Large intestine (tissue), 3 donors: ENCODE data around the gene ZBTB33. TPM values are rescaled to one million over a fixed set of nuclear protein-coding genes. Genes with fewer than 3 reads are reported as not detected.

Experiments
- DNase-seq, 2 donors: peaks; one replicate each; pipeline versions ENCODE4 v3.0.0 to v3.0.0-alpha.2; 2013
- H3K27ac ChIP-seq: one replicate; pipeline ENCODE4 v1.5.1; 2013; ENCODE audit warnings: low read length
- H3K27me3 ChIP-seq: 2 replicates; pipeline ENCODE4 v1.6.1; 2013; ENCODE audit warnings: low read length; ENCODE audit not compliant: control insufficient read depth, insufficient read depth
- H3K36me3 ChIP-seq: 2 replicates; pipeline ENCODE4 v1.6.1; 2013; ENCODE audit warnings: low read length; ENCODE audit not compliant: control insufficient read depth, insufficient read depth
- H3K4me1 ChIP-seq: one replicate; pipeline ENCODE4 v1.6.1; 2013; ENCODE audit warnings: low read length; ENCODE audit not compliant: control insufficient read depth, insufficient read depth
- H3K4me3 ChIP-seq: one replicate; pipeline ENCODE4 v1.5.1; 2013; ENCODE audit warnings: low read length
- H3K9me3 ChIP-seq: one replicate; pipeline ENCODE4 v1.6.1; 2013; ENCODE audit warnings: mild to moderate bottlenecking, low read depth, low read length, moderate library complexity; ENCODE audit not compliant: control insufficient read depth
- WGBS: methylation state at CpG from one replicate; pipeline ENCODE4 v1.1.5; 2013; ENCODE audit warnings: low lambda C conversion rate; ENCODE audit not compliant: insufficient coverage; 5-methylcytosine and 5-hydroxymethylcytosine counted together
- polyA plus RNA-seq: library from polyadenylated mRNA; unstranded; fragments of 120-200 nt; gene quantifications from one replicate; pipeline ENCODE4 v1.2.1, GENCODE V29; 2013

The ZBTB33 gene
- polyA plus RNA-seq, 1 donor, result 12.8 TPM

GRCh38 chrX:120304256-120304655, 53.6 kb downstream of the ZBTB33 start:
- DNase-seq, result no peak
- H3K36me3 ChIP-seq, result no peaks in the 10 kb centered on the region
- no peaks in the 10 kb centered on the region for H3K4me1 ChIP-seq
- H3K27me3 ChIP-seq, result peaks cover 50% of the 10 kb centered on the region
- no peaks in the 10 kb centered on the region for H3K9me3 ChIP-seq
- no CpG with 5 or more reads among the region's 8 CpGs for WGBS
- no peak overlapping the region for H3K4me3 ChIP-seq
- H3K27ac ChIP-seq, result no peak overlapping the region

GRCh38 chrX:120305531-120306141, 55.0 kb downstream of the ZBTB33 start:
- Histone ChIP-seq H3K9me3 (peaks cover 2% of the 10 kb centered on the region), H3K4me1 (peaks cover 7% of the 10 kb centered on the region), H3K27ac (no peak overlapping the region), H3K4me3 (no peak overlapping the region), H3K27me3 (peaks cover 62% of the 10 kb centered on the region), H3K36me3 (no peaks in the 10 kb centered on the region)
- WGBS, result no CpG with 5 or more reads among the region's 11 CpGs
- no peak for DNase-seq

- peaks cover 7% of the 10 kb centered on the region for H3K4me1 ChIP-seq
- H3K27me3 ChIP-seq, result peaks cover 72% of the 10 kb centered on the region
- H3K36me3 ChIP-seq, result no peaks in the 10 kb centered on the region
- peaks cover 2% of the 10 kb centered on the region for H3K9me3 ChIP-seq
- no CpG with 5 or more reads among the region's 2 CpGs for WGBS
- DNase-seq, result no peak
- H3K4me3 ChIP-seq, result no peak overlapping the region
- H3K27ac ChIP-seq, result no peak overlapping the region
These were observed 56.0 kb downstream of the ZBTB33 start for GRCh38 chrX:120306630-120307029.

Other genes starting within 250 kb of the ZBTB33 start
- gene RHOXF2B, start 173.1 kb upstream of the ZBTB33 start, polyA plus RNA-seq, result 0.07 TPM
- gene RHOXF1, start 134.9 kb upstream of the ZBTB33 start, polyA plus RNA-seq, result 1.2 TPM
- not detected for gene RHOXF2, start 92.2 kb upstream of the ZBTB33 start, polyA plus RNA-seq
- 1.6 TPM for gene TMEM255A, start 60.6 kb downstream of the ZBTB33 start, polyA plus RNA-seq
- 0.45 TPM for gene ATP1B4, start 111.3 kb downstream of the ZBTB33 start, polyA plus RNA-seq
- gene LAMP2, start 218.5 kb downstream of the ZBTB33 start, polyA plus RNA-seq, result 118 TPM